Activated naive CD4-positive, alpha-beta T cell treated with anti-CD3 and anti-CD28 coated beads, Interleukin-2, amount 50 U/mL, for 24 hours (primary cell): Measurements from ENCODE around the gene ATXN10.

ENCODE experiments used
- H3K27ac Mint-ChIP-seq: one replicate; pipeline ENCODE4 v1.8.0; 2021; ENCODE audit warnings: mild to moderate bottlenecking, mixed read lengths
- H3K27me3 Mint-ChIP-seq: one replicate; pipeline ENCODE4 v1.8.0; 2021; ENCODE audit warnings: mixed read lengths
- H3K36me3 Mint-ChIP-seq: one replicate; pipeline ENCODE4 v1.8.0; 2021; ENCODE audit warnings: mixed read lengths
- H3K4me1 Mint-ChIP-seq: one replicate; pipeline ENCODE4 v1.8.0; 2021; ENCODE audit warnings: mixed read lengths
- H3K4me3 Mint-ChIP-seq: one replicate; pipeline ENCODE4 v1.8.0; 2021; ENCODE audit warnings: mild to moderate bottlenecking, mixed read lengths
- H3K9me3 Mint-ChIP-seq: one replicate; pipeline ENCODE4 v1.8.0; 2021; ENCODE audit warnings: mixed read lengths

ATXN10 gene

DNA sequence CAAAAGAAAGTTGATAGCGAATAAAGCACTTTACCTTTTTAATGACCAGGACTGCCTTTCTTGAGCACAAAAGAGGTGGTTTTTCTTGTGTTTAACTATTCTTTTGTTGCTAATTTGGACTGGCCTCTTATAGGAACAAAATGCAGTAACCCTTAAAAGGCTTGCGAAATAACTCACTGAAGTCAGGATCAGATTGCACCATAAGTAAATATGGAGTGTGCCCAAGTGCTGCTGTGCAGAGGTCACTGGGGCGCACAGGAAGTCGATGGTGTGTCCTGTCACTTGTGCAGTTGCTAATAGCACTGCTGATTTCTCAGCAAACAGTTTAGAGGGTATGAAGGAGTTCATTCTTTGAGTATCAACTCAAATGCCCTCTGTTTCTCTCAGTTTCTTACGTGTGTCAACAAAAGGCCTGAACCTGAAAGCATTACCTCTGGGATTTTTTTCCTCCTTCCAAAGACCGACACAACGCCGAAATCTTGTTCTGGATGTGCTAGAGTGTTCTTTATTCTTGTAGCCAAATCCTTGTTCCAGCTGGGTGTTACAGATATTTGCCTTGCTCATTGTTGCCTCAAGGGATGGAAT lies 71.3 kb downstream of the ATXN10 start:
- Mint-ChIP-seq H3K9me3 (no peaks in the 10 kb centered on the region), H3K27ac (no peak overlapping the region), H3K27me3 (no peaks in the 10 kb centered on the region), H3K4me3 (no peak overlapping the region), H3K36me3 (peaks cover 35% of the 10 kb centered on the region), H3K4me1 (peaks cover 8% of the 10 kb centered on the region)

DNA sequence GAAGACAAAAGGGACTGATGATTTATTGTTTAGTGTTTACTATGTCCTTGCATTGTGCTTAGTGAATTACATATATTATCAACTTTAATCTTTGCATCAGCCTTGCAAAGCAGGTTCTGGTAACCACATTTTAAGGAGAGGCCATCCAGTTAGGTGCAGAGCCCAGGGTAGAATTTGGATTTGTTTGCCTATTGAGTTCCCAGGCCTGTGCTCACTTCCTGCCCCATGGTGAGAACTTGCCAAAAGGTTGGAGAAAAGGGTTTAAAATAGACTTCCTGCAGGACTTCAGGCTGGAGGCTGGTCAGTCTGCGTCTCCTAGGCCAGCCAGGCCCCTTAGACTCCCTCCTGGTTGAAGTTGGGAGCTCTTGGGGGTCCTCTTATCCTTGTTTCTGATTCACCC lies 72.1 kb downstream of the ATXN10 start:
- peaks cover 37% of the 10 kb centered on the region for H3K36me3 Mint-ChIP-seq
- H3K9me3 Mint-ChIP-seq: no peaks in the 10 kb centered on the region
- H3K4me1 Mint-ChIP-seq: peaks cover 8% of the 10 kb centered on the region
- no peak overlapping the region for H3K4me3 Mint-ChIP-seq
- no peaks in the 10 kb centered on the region for H3K27me3 Mint-ChIP-seq
- H3K27ac Mint-ChIP-seq: no peak overlapping the region

DNA sequence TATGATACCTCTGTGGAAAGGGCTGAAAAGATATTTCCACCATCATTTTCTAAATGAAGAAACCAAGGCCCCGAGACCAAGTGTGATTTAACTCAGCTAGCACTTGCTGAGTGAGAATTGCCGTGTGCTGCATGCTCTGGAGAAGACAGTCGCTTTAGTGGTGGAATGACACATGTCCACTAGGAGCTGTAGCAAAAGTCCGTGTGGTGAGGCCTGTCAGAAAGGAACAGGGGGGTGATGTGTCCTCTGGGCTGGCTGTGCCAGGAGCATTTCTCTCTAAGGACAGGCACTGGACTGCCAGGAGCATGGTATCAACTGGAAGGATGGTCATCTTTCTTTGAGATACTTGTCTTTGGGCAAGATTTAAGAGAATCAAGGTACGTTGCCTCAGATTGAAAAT lies 72.8 kb downstream of the ATXN10 start:
- H3K4me3 Mint-ChIP-seq: no peak overlapping the region
- peaks cover 8% of the 10 kb centered on the region for H3K4me1 Mint-ChIP-seq
- H3K36me3 Mint-ChIP-seq: peaks cover 36% of the 10 kb centered on the region
- no peaks in the 10 kb centered on the region for H3K27me3 Mint-ChIP-seq
- no peaks in the 10 kb centered on the region for H3K9me3 Mint-ChIP-seq
- H3K27ac Mint-ChIP-seq: no peak overlapping the region

DNA sequence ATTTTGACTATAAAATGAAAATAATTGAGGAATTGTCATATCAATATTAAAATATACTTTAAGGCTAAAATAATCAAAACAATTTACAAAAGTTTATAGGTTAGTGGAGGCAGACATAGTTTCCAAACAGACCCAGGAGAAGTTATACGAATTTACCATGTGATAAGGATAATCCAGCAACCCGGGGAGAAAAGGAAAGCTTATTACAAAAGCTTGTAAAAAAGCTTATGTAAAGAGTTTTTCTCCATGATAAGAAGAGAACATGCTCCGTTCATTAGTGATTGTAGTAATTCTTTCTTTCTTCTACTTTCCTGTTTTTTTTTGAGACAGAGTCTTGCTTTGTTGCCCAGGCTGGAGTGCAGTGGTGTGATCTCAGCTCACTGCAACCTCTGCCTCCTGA lies 79.0 kb downstream of the ATXN10 start:
- Mint-ChIP-seq H3K4me3 (no peak overlapping the region), H3K27me3 (no peaks in the 10 kb centered on the region), H3K27ac (no peak overlapping the region), H3K9me3 (no peaks in the 10 kb centered on the region), H3K36me3 (peaks cover 19% of the 10 kb centered on the region), H3K4me1 (peaks cover 10% of the 10 kb centered on the region)

DNA sequence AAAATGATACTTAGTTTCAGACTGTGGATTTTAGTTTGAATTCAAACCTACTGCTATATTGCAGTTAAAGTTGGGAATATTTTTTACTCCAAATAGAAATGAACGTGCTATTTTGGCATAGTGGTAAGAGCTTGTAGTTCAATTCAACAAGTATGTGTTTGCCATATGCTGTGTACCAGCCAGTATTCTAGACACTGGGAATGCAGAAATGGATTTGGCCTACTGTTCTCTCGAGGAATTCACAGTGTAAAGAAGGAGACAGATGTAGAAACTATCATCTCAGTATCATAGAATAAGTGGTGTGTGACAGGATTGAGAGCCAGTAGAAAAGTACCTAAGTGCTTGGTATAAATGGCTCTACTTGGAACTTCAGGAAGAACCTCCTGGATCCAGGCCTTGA lies 80.4 kb downstream of the ATXN10 start:
- H3K9me3 Mint-ChIP-seq: no peaks in the 10 kb centered on the region
- peaks cover 15% of the 10 kb centered on the region for H3K36me3 Mint-ChIP-seq
- H3K27ac Mint-ChIP-seq: no peak overlapping the region
- H3K4me3 Mint-ChIP-seq: no peak overlapping the region
- no peaks in the 10 kb centered on the region for H3K27me3 Mint-ChIP-seq
- H3K4me1 Mint-ChIP-seq: peaks cover 6% of the 10 kb centered on the region

DNA sequence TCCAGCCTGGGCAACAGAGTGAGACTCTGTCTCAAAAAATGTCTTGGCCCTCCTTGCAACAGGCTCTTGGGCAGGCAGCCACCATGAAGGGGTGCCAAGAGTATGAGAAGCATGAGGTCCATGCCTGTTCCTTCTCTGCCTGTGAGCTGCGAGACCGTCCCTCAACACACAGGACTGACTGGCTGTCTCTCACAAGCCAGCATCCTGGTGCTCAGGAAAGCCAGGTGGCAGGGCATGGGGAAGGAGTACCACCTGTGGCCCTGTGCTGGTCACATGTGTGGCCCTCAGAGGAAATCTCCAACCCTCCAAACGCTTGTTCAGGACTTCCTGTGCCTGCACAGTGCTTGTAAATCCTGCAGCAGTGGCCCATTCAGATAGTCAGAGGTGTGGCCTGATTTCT lies 83.2 kb downstream of the ATXN10 start:
- H3K36me3 Mint-ChIP-seq: peaks cover 14% of the 10 kb centered on the region
- H3K4me1 Mint-ChIP-seq: peaks cover 5% of the 10 kb centered on the region
- H3K9me3 Mint-ChIP-seq: no peaks in the 10 kb centered on the region
- H3K4me3 Mint-ChIP-seq: no peak overlapping the region
- H3K27me3 Mint-ChIP-seq: no peaks in the 10 kb centered on the region
- no peak overlapping the region for H3K27ac Mint-ChIP-seq

DNA sequence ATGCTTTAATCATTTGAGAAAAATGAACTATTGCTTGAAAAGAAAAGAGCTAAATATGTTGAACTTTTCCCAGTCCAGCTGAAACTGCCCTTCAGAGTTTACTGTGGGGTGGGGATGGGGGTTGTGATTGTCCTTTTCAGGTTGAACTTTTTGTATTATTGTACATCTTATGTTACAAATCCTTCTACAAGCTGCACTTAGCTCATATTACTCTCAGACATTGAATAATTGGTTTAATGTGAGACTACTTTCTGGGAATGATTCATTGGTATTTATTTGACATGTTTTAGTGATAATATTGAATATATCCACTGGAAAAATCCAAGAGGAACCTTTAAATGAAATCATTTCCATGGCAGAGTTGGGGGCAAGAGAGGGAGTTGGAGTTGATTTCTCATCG lies 84.9 kb downstream of the ATXN10 start:
- Mint-ChIP-seq H3K36me3 (peaks cover 14% of the 10 kb centered on the region), H3K4me3 (no peak overlapping the region), H3K9me3 (no peaks in the 10 kb centered on the region), H3K27me3 (no peaks in the 10 kb centered on the region), H3K27ac (peak overlapping the region; percentile 53), H3K4me1 (peaks cover 5% of the 10 kb centered on the region)

DNA sequence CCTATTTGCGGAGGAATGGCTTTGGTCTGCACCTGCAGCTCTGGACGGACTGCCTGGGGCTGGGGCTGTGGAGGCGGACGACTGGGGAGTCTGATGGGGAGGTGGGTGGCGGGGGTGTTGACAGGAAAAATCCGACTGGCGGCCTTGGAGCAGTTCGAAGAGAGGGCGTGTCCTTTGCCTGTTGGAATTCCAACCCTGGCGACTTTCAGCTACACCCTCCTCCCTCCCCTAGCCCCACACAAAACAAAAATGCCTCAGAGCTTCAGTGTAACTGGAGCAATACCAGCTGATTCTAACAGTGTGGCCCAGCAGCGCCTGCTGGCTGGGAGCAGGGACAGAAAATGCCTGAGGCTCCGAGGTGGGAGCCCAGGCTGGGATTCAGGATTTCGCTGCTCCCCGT lies 85.4 kb downstream of the ATXN10 start:
- Mint-ChIP-seq H3K27me3 (no peaks in the 10 kb centered on the region), H3K4me3 (no peak overlapping the region), H3K27ac (no peak overlapping the region), H3K36me3 (peaks cover 11% of the 10 kb centered on the region), H3K9me3 (no peaks in the 10 kb centered on the region), H3K4me1 (peaks cover 2% of the 10 kb centered on the region)

DNA sequence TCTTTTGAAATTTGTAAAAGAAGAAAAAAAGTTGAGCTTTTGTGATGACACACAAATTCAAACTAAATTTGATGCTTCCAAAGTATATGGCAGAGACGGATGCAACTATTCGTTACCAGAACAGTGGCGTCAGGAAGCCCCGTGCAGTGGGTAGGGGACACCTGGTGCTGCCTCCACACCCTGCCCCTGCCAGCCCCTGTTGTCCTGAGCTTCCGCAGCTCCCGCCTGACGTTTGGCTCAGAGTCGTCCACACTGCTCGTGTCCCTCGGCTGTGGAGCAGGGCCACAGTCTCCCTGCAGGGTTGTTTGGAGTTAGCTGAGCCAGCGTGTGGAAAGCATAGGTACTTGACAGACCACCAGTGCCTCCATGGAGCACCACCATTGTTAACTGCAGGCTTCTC lies 86.3 kb downstream of the ATXN10 start:
- Mint-ChIP-seq H3K27me3 (no peaks in the 10 kb centered on the region), H3K9me3 (no peaks in the 10 kb centered on the region), H3K27ac (no peak overlapping the region), H3K36me3 (peaks cover 8% of the 10 kb centered on the region), H3K4me1 (no peaks in the 10 kb centered on the region), H3K4me3 (no peak overlapping the region)

DNA sequence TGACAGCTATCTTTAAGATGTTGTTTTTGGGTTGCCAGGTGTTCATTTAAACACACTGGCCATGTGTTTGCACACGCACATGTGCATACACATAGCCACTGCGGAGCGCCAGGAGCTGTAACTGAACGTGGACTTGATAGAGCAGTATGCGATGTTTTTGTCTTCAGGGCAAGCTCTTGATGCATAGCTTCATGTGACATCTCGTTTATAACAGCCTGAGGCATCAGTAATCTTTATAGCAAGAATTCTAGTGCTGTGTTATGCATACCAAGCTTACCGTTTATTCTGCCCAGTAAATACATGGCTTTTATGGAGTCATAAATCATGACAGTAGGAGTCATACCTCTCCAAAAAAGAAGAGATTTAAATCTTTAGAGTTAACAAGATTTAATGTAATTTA lies 87.0 kb downstream of the ATXN10 start:
- no peak overlapping the region for H3K4me3 Mint-ChIP-seq
- no peaks in the 10 kb centered on the region for H3K9me3 Mint-ChIP-seq
- no peaks in the 10 kb centered on the region for H3K27me3 Mint-ChIP-seq
- no peaks in the 10 kb centered on the region for H3K4me1 Mint-ChIP-seq
- H3K27ac Mint-ChIP-seq: no peak overlapping the region
- peaks cover 10% of the 10 kb centered on the region for H3K36me3 Mint-ChIP-seq

DNA sequence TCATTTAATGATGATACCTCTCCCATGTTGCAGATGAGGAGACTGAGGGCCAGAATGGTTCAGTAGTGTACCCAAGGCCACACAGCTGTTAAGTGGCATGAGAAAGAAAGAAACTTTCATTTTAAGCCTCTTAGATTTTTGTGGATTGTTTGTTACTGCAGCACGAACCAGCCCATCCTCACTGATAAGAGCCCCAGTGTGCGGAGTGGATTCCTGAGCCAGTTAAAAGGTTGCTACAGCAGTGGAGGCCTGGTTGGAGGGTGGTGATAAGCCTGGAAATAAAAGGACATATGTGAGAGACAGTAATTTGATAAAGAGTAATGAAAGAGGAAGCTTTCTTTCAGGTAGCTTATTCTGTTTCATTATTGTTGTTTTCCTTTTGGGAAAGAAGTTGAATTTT lies 89.0 kb downstream of the ATXN10 start:
- no peaks in the 10 kb centered on the region for H3K4me1 Mint-ChIP-seq
- no peaks in the 10 kb centered on the region for H3K9me3 Mint-ChIP-seq
- peaks cover 10% of the 10 kb centered on the region for H3K36me3 Mint-ChIP-seq
- H3K4me3 Mint-ChIP-seq: no peak overlapping the region
- no peak overlapping the region for H3K27ac Mint-ChIP-seq
- no peaks in the 10 kb centered on the region for H3K27me3 Mint-ChIP-seq

DNA sequence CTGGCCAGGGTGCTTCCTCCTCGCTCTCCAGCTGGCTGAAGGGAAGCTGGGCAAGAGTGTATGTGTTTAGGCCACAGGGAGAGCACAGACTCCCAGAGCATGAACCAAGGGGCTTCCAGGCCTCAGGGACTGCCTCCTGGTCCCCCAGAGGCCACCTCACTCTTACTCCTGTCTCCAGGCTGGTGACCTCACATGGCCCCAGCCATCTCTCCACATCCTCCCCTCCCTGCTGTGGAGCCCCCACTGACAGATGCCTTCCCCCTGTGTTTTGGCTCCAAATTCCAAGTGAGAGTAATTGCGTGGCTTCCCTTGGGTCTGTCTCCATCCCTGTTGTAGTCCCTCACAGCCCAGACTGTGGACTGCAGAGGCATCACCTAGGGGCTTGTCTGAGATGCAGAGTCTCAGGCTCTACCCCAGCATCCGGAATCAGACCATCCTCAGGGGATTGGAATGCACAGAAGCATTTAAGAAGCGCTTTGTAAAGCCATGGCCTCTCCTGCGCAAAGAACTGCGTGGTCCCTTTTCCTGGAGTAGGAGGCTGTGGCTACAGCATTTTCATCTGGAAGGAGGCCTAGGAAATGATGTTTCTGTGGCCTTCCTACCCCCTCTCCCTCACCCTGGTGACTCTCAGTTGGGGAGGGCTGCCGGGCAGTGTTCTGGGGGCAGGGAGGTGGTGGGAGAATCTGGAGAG lies 91.1 kb downstream of the ATXN10 start:
- H3K27ac Mint-ChIP-seq: no peak overlapping the region
- no peak overlapping the region for H3K4me3 Mint-ChIP-seq
- peaks cover 9% of the 10 kb centered on the region for H3K36me3 Mint-ChIP-seq
- H3K9me3 Mint-ChIP-seq: no peaks in the 10 kb centered on the region
- H3K4me1 Mint-ChIP-seq: no peaks in the 10 kb centered on the region
- H3K27me3 Mint-ChIP-seq: no peaks in the 10 kb centered on the region

DNA sequence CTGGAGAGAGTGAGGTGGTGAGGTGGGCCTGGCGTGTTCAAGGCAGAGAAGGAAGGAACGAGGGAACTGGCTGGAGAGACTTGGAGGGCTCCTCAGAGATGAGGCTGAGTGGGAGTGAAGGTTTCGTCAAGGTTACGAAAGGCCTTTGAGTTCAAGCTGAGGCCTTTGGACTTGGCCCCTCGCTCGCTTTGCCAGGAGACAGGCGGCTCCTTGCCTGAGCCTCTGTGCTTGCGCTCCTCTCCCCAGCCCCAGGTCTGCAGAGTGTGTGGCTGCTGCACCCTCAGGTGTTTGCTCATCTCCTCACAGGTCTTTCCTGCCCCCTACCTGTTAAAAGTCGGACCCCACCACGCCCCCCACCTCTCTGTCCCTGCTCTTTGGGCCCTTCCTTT lies 91.6 kb downstream of the ATXN10 start:
- Mint-ChIP-seq H3K4me1 (peaks cover under 1% of the 10 kb centered on the region), H3K9me3 (no peaks in the 10 kb centered on the region), H3K27me3 (no peaks in the 10 kb centered on the region), H3K27ac (no peak overlapping the region), H3K4me3 (no peak overlapping the region), H3K36me3 (peaks cover 11% of the 10 kb centered on the region)

DNA sequence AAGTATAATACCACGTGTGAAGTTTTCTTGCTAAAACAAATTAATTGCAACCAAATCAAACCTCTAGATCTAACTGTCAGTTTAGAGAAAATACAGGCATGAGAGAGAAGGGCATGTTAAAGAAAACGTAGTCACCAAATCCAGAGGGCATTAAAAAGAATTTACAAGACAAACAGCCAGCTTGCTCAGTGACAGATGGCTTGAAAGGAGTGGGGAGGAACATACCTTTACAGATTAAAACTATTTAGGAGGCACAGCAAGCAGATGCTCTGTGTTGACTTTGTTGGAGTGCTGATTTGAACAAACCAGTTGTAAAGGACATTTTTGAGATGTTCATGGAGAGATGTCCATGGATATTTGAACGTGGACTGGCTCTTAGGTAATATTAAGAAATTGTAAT lies 96.9 kb downstream of the ATXN10 start:
- Mint-ChIP-seq H3K9me3 (no peaks in the 10 kb centered on the region), H3K4me1 (peaks cover 15% of the 10 kb centered on the region), H3K27me3 (no peaks in the 10 kb centered on the region), H3K36me3 (peaks cover 26% of the 10 kb centered on the region), H3K4me3 (no peak overlapping the region), H3K27ac (no peak overlapping the region)

DNA sequence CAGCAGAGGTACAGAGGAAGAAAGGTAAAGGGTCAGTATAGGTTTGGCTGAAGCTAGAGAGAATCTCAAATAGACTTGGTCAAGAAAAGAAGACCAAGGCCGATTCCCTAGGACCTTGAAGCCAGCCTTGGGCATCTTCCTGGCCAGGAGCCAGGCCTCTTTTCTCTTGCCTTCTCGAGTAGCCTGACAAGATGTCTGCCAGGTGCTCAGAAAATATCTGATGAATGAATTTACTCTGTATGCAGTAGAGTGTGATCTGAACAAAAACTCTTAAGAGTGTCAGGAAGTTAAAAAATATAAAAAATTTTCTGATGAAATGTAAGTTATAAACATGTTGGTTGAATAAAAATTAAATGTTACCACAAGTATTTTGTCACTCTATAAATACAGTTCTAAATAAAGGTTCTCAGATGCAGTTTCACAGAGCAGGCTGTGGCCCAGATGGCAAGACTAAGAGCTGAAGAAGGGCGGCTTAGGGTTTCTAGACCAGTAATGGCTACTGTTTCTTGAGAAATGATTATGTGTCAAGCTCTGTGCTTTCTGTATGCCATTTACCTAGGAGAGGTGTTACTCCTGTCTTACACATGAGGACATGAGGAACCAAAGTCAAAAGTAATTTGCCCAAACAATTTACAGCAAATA lies 98.1 kb downstream of the ATXN10 start:
- H3K4me1 Mint-ChIP-seq: peaks cover 18% of the 10 kb centered on the region
- H3K27ac Mint-ChIP-seq: no peak overlapping the region
- no peak overlapping the region for H3K4me3 Mint-ChIP-seq
- H3K36me3 Mint-ChIP-seq: peaks cover 26% of the 10 kb centered on the region
- H3K27me3 Mint-ChIP-seq: no peaks in the 10 kb centered on the region
- H3K9me3 Mint-ChIP-seq: no peaks in the 10 kb centered on the region

DNA sequence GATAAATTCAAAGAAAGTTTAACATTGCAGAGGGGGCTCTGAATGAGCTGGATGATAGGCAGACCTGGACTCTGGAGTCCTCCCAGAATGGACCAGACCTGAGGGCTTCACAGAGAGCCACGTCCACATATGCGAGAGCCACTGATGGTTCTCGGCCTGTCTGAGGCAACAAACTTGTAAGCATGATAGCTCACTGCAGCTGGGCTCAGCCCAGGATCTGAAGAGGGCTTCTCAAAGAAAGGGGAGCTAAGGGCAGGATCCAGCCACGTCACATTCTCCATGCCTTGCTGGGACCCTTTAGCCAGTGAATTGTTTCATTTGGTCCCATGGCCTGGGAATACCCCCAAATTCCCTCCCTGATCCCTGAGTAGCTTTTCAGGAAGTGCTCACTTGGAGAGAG lies 98.9 kb downstream of the ATXN10 start:
- H3K4me1 Mint-ChIP-seq: peaks cover 18% of the 10 kb centered on the region
- no peak overlapping the region for H3K4me3 Mint-ChIP-seq
- H3K27ac Mint-ChIP-seq: no peak overlapping the region
- H3K36me3 Mint-ChIP-seq: peaks cover 24% of the 10 kb centered on the region
- H3K27me3 Mint-ChIP-seq: no peaks in the 10 kb centered on the region
- H3K9me3 Mint-ChIP-seq: no peaks in the 10 kb centered on the region
